Measurements from ENCODE around the gene TMEM120B.
"Not testable (repeated sequence)": the region's sequence is repeated elsewhere in the genome, so short reads cannot be mapped to it uniquely, and the experiment has no call there.

The TMEM120B gene

DNA sequence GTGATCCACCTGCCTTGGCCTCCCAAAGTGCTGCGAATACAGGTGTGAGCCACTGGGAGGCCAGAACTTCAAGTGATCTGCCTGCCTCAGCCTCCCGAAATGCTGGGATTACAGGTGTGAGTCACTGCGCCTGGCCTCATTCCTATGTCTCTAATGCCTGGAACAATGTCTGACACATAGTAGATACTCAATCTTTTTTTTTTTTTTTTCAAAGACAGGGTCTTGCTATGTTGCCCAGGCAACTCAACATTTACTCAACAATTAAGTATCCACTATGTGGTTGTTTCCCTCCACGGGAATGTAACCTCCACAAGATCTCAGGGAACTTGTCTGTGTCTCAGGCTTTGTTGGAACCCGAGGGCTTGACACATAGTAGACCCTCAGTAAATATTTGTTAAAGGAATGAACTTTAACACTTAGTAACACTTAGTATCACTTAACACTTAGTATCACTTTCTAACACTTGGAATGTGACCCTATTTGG is 3.0 kb upstream of the TMEM120B start:
- H3K4me3 ChIP-seq (ENCODE audit: low read depth, low read length): no peak overlapping the region
- in situ Hi-C loops (cut with HindIII; ENCODE audit: low sequenced_read_pairs): no loop called here
- TF ChIP-seq, protein P1, sequence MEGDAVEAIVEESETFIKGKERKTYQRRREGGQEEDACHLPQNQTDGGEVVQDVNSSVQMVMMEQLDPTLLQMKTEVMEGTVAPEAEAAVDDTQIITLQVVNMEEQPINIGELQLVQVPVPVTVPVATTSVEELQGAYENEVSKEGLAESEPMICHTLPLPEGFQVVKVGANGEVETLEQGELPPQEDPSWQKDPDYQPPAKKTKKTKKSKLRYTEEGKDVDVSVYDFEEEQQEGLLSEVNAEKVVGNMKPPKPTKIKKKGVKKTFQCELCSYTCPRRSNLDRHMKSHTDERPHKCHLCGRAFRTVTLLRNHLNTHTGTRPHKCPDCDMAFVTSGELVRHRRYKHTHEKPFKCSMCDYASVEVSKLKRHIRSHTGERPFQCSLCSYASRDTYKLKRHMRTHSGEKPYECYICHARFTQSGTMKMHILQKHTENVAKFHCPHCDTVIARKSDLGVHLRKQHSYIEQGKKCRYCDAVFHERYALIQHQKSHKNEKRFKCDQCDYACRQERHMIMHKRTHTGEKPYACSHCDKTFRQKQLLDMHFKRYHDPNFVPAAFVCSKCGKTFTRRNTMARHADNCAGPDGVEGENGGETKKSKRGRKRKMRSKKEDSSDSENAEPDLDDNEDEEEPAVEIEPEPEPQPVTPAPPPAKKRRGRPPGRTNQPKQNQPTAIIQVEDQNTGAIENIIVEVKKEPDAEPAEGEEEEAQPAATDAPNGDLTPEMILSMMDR (IDR thresholded peaks at IDR 0.05; ENCODE audit: low read depth, low read length, missing control alignments): no peak
- peak; percentile 51 for DNase-seq (ENCODE audit: low read depth)

- DNase-seq (ENCODE audit: low read depth): no peak
- peak overlapping the region; percentile 91 for H3K4me3 ChIP-seq (ENCODE audit: low read depth, low read length)
- in situ Hi-C loops (cut with HindIII; ENCODE audit: low sequenced_read_pairs): no loop called here
- TF ChIP-seq, protein P1 (IDR thresholded peaks at IDR 0.05; ENCODE audit: low read depth, low read length, missing control alignments): no peak
Observed at GRCh38 chr12:121711361-121712189, 977 bp upstream of the TMEM120B start.

DNA sequence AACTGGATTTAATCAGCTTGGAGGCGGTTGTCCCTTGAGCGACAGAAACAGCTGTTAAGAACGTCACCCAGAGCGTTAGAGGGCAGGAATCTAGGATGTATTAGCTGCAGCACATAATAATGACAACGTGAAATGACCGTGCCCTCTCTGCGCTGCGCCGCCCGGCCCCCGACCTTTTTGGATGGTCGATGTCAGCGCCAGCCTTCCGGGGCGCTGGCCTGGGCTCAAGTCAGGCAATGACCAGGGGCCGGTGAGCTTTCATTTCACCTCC is 427 bp upstream of the TMEM120B start:
- in situ Hi-C loops (cut with HindIII; ENCODE audit: low sequenced_read_pairs): no loop called here
- peak overlapping the region; percentile 91 for H3K4me3 ChIP-seq (ENCODE audit: low read depth, low read length)
- DNase-seq (ENCODE audit: low read depth): no peak
- TF ChIP-seq, protein P1 (IDR thresholded peaks at IDR 0.05; ENCODE audit: low read depth, low read length, missing control alignments): no peak

- TF ChIP-seq, protein P1 (IDR thresholded peaks at IDR 0.05; ENCODE audit: low read depth, low read length, missing control alignments): no peak
- peak overlapping the region; percentile 91 for H3K4me3 ChIP-seq (ENCODE audit: low read depth, low read length)
- no peak for DNase-seq (ENCODE audit: low read depth)
- in situ Hi-C loops (cut with HindIII; ENCODE audit: low sequenced_read_pairs): no loop called here
Observed at GRCh38 chr12:121713257-121713777, 765 bp downstream of the TMEM120B start.

DNA sequence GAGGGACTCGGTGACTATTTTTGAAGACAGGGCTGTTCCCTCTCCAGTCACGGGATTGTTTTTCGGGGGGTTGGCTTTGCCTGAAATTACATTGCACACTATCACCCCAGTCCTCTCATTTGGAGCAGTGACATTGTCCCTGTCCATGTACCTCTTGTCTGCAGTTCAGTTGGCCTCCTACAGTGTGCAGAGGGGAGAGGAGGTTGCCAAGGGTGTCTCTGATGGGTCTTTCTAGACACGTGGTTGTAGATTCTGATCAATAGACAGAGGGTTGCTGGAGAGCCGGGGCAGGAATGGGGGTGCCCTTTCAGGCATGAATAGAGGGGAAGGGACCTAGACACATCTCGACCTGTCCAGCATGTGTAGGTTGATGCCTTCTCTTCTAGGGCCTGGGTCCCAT is 1.2 kb downstream of the TMEM120B start:
- no peak for DNase-seq (ENCODE audit: low read depth)
- TF ChIP-seq, protein P1 (IDR thresholded peaks at IDR 0.05; ENCODE audit: low read depth, low read length, missing control alignments): no peak
- H3K4me3 ChIP-seq (ENCODE audit: low read depth, low read length): peak overlapping the region; percentile 91
- in situ Hi-C loops (cut with HindIII; ENCODE audit: low sequenced_read_pairs): no loop called here

- DNase-seq (ENCODE audit: low read depth); H3K4me3 ChIP-seq (ENCODE audit: low read depth, low read length); in situ Hi-C loops (cut with HindIII; ENCODE audit: low sequenced_read_pairs): not testable (repeated sequence)
Observed at GRCh38 chr12:121715055-121715454, 2.5 kb downstream of the TMEM120B start.

DNA sequence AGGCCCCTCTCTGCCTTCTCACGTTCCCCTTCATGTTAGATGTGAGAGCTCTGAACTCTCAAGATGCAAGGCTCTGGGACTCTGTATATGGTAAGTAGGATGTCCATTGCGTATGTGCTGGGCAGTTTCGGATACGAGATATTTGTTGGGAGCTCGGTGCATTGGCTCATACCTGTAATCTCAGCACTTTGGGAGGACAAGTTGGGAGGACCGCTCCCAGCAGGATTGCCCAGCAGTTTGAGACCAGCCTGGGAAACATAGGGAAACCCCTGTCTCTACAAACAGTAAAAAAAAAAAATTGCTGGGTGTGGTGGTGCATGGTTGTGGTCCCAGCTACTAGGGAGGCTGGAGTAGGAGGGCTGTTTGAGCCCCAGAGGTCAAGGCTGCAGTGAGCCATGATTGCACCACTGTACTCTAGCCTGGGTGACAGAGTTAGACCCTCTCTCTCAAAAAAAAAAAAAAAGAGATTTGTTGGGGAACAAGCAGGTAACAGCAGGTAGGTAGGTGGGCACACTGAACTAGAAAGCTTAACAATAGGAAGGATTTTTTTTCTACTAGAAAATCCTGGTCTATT is 3.4 kb downstream of the TMEM120B start:
- no peak for DNase-seq (ENCODE audit: low read depth)
- TF ChIP-seq, protein P1 (IDR thresholded peaks at IDR 0.05; ENCODE audit: low read depth, low read length, missing control alignments): no peak
- H3K4me3 ChIP-seq (ENCODE audit: low read depth, low read length): no peak overlapping the region
- in situ Hi-C loops (cut with HindIII; ENCODE audit: low sequenced_read_pairs): no loop called here

Data from astrocyte of the cerebellum (primary cell).